AG08395 (cell line): Measurements from ENCODE around the gene CCDC146.
"Not testable (repeated sequence)": the region's sequence is repeated elsewhere in the genome, so short reads cannot be mapped to it uniquely, and the experiment has no call there.

ENCODE experiments used
- DNase-seq: peaks from one replicate; pipeline ENCODE4 v3.0.0; 2012; ENCODE audit warnings: mixed read lengths, low spot score

Gene CCDC146

GRCh38 chr7:77202481-77202976 lies 80.1 kb downstream of the CCDC146 start:
- DNase-seq = no peak

- peak; percentile 52 for DNase-seq
These were observed 83.3 kb downstream of the CCDC146 start for GRCh38 chr7:77205706-77206105.

GRCh38 chr7:77208416-77208815 lies 86.0 kb downstream of the CCDC146 start:
- no peak for DNase-seq

- DNase-seq = no peak
These were observed 87.2 kb downstream of the CCDC146 start for GRCh38 chr7:77209479-77210139.

- no peak for DNase-seq
These were observed 93.9 kb downstream of the CCDC146 start for GRCh38 chr7:77216181-77216845.

- no peak for DNase-seq
These were observed 95.2 kb downstream of the CCDC146 start for GRCh38 chr7:77217474-77218185.

GRCh38 chr7:77219701-77220331 lies 97.4 kb downstream of the CCDC146 start:
- not testable (repeated sequence) for DNase-seq

GRCh38 chr7:77222065-77222464 lies 99.7 kb downstream of the CCDC146 start:
- DNase-seq = no peak

GRCh38 chr7:77222819-77223218 lies 100.4 kb downstream of the CCDC146 start:
- DNase-seq = no peak

GRCh38 chr7:77223261-77223660 lies 100.8 kb downstream of the CCDC146 start:
- DNase-seq = no peak

- no peak for DNase-seq
These were observed 104.0 kb downstream of the CCDC146 start for GRCh38 chr7:77226357-77226839.

- DNase-seq = not testable (repeated sequence)
These were observed 106.4 kb downstream of the CCDC146 start for GRCh38 chr7:77228795-77229194.

GRCh38 chr7:77232467-77232866 lies 110.1 kb downstream of the CCDC146 start:
- no peak for DNase-seq

- DNase-seq = peak; percentile 41
These were observed 112.9 kb downstream of the CCDC146 start for GRCh38 chr7:77235276-77235675.

- DNase-seq = no peak
These were observed 116.3 kb downstream of the CCDC146 start for GRCh38 chr7:77238703-77239136.

- DNase-seq = no peak
These were observed 117.1 kb downstream of the CCDC146 start for GRCh38 chr7:77239471-77239870.

GRCh38 chr7:77242068-77242467 lies 119.7 kb downstream of the CCDC146 start:
- no peak for DNase-seq

GRCh38 chr7:77242554-77242953 lies 120.1 kb downstream of the CCDC146 start:
- no peak for DNase-seq

- no peak for DNase-seq
These were observed 122.0 kb downstream of the CCDC146 start for GRCh38 chr7:77244222-77244934.

GRCh38 chr7:77245015-77245755 lies 122.8 kb downstream of the CCDC146 start:
- DNase-seq = no peak
